IPS DF 4.7 (cell line): ENCODE results near the gene FNDC11.
A peak's percentile ranks its signal among the peaks of the same experiment; 100 is the strongest.

Experiments used
- DNase-seq: peaks from one replicate; pipeline ENCODE4 v3.0.0-alpha.2; 2013; ENCODE audit warnings: low spot score; ENCODE audit errors: extremely low read depth

FNDC11 gene

DNA sequence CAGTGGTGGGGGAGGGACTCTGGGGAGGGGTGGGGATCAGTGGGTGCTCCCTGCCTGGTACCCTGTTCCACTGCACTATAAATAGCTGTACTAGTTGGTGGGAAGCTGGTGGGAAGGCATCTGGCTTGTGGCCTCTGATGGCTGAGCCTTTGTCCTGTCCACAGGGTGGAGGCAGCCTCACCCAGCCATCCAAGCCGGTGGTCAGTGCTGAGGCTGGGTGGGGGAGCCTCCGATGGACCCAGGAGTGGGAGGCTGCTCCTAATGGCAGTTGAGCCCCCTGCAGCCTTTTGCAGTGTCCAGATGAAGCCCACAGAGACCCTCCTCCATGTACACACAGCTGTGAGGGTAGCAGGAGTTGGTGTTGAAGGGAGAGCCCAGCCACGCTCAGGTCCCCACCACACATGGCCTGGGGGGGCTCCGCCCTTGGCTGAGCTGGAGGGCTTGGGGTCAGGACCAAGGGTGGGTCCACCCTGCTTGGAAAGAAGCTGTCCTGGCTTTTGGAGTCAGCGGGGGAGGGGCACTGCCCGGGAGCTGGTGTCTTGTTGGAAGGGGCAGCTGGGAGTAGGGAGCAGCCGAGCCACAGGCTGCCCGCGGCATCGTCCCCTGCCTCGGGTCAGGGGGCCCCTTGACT, 30.9 kb upstream of the FNDC11 start:
- DNase-seq = no peak

DNA sequence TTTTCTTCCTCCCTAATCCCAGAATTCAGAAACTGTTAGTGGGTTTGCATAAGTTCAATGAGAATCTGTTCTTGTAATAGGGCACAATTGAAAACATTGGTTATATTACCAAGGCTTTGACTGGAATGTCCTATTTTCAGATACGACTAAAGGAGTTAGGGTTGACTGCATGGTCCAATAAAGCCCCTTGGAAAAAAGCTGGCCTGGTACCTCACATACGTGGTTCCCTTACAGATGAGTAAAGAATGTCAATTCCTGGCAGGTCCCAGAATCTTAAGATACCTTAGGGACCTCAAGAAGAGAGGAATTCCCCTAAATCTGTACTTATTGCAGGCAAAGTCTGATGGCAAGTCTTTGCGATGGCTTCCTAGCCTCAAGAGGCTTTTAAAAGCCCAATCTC, 28.8 kb upstream of the FNDC11 start:
- no peak for DNase-seq

- DNase-seq = no peak
Measured at GRCh38 chr20:63525971-63526370, 28.0 kb upstream of the FNDC11 start.

DNA sequence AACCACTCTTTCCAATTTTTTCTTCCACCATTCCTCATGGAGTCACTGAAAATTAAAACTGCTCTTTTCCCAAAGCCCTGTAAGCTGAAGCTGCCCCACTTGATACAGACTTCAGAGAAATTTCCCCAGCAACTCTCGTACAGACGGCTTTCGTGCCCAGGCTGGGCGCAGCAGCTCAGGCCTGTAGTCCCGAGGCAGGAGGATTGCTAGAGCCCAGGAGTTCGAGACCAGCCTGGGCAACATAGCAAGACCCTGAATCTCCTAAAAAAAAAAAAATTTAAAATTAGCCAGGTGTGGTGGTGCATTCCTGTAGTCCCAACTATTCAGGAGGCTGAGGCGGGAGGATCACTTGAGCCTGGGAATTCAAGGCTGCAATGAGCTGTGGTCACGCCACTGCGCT, 26.8 kb upstream of the FNDC11 start:
- DNase-seq = no peak

GRCh38 chr20:63529180-63529860, 24.6 kb upstream of the FNDC11 start:
- no peak for DNase-seq

DNA sequence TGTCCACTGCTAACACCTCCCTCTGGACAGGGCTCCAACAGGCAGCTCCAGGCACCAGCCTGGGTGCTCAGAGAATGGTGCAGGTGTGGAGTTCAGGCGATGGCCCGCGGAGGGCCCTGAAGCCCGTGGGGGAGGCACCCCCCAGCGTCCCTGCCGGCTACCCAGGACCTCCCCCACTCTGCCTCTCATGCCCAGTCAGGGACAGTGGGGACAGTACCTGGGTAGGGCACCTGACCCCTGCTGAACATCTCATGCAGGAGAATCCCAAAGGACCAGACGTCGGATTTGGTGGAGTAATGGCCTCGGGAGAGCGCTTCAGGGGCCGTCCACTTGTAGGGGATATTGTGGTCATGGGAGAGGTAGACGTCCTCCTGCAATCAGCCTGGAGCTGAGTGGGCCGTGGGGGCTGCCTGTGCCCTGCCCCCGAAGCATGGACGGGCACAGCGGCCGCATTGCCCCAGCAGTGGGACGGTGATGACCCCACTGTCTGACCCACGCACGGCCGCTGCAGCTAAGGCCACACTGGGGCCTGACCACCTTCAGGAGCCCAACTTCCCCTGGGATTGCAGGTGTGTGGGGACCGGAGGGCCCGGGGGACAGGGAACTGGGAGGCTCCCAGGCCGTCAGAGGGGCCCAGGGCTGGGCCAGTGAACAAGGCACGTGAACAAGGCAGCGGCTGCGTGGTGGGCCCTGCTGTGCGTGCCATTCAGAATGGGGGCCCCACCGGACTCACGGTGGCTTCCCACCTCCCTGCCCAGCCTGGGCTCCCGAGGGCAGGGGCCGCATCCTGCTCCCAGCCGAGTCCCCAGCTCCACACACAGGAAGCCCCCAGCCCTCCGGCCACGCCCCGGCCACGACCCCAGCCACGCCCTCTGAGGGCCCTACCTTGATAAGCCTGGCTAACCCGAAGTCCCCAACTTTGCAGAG, 23.8 kb upstream of the FNDC11 start:
- no peak for DNase-seq

- DNase-seq = no peak
Measured at GRCh38 chr20:63530788-63531160, 23.2 kb upstream of the FNDC11 start.

- no peak for DNase-seq
Measured at GRCh38 chr20:63531686-63532448, 22.1 kb upstream of the FNDC11 start.

DNA sequence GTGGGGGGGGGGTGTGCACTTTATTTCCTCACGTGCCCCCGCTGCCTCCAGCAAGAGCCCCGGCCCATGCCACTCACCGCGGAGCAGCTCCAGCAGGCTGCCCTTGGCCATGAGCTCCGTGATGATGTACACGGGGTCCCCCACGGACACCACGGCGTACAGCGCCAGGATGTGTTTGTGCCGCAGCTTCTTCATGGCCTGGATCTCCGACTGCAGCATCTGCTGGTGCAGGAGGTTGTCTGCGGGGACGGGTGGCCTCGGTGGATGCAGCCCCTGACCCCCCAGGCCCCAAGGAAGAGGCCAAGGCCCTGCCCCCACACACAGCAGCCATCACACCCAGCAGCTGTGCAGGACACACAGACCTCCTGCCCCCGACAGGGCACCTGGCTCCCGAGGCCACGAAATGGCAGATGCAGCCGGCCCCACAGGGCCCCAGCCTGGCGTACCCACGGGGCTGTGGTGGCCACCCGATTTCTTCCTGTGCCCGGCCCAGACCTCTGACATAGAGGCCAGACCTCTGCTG, 21.4 kb upstream of the FNDC11 start:
- DNase-seq = no peak

DNA sequence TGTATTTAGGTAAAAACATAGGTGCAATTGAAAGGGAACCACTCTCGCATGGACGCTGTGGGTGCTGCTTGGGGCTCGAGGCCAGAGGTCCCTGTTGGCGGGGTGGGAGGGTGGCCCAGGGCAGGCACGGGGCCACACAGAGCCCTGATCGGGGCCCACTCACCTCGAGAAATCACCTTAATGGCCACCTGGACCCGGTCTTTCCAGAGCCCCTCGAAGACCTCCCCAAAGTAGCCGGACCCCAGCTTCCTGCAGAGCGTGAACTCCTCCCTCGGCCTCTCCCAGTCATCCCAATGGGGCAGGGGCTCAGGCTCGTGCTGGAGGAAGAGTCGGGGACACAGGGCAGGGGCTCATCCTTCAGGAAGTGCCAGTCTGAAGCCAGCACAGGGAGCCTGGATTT, 20.6 kb upstream of the FNDC11 start:
- no peak for DNase-seq

DNA sequence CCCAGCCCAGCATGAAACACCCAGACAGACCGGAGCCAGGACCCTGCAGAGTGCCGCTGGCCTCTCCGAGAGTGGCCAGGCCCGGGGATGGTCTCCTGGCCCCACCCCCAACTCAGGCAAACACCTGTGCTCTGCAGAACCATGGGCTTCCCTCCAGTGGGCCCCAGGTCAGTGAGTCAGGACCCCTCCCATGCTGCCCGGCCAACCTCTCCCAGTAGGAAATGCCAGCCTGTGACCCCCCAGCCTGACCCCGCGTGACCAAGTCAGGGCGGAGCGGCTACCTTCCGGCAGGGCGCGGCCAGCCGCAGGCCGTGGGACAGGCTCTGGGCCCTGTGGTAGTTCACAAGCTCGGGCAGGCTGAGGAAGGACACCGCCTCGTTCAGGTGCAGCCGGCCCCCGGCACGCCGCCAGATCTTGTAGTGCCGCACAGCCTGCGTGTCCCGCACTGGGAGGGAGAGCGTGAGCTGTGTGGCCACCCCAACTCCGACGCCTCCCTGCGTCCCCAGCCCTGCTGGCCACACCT, 20.0 kb upstream of the FNDC11 start:
- no peak for DNase-seq

GRCh38 chr20:63534427-63534830, 19.5 kb upstream of the FNDC11 start:
- DNase-seq = no peak

- DNase-seq = no peak
Measured at GRCh38 chr20:63534831-63535651, 18.9 kb upstream of the FNDC11 start.

GRCh38 chr20:63536241-63536977, 17.6 kb upstream of the FNDC11 start:
- no peak for DNase-seq

- no peak for DNase-seq
Measured at GRCh38 chr20:63536997-63537524, 16.9 kb upstream of the FNDC11 start, which contains the start of gene PTK6. TSS of gene PTK6 (minus strand) at chr20:63537376. CDS start at chr20:63537314, 62 bp downstream.

DNA sequence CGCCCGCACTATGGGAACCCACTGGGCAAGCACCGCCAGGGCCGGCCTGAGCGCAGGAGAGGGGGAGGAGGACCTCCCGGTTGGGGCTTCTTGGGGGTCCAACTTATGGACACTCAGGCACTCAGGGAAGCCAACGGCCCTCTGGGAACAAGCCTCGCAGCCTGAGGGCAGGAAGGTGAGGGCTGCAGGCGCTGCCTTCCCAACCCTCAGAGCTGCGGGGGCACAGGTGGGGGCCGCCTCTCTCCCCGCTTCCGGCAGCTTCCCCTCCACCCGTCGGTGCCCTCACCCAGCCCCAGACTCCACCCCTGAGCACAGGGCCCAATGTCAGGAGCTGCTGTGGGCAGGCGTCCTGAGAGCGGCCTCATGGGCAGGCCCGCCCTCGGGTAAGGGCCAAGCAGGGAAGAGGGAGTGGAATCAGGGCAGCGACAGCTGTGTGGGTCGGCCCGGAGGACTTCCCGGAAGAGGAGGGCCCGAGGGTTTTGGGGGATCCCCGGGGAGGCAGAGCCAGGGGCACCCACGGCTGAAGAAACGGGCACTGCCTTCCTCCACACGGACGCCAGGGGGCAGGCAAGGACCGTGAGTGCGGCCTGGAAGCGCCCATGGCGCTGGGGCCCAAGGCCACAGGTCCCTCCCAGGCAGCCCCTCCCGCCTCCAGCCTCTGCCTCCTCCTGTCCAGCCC, 16.3 kb upstream of the FNDC11 start:
- DNase-seq = peak; percentile 58

DNA sequence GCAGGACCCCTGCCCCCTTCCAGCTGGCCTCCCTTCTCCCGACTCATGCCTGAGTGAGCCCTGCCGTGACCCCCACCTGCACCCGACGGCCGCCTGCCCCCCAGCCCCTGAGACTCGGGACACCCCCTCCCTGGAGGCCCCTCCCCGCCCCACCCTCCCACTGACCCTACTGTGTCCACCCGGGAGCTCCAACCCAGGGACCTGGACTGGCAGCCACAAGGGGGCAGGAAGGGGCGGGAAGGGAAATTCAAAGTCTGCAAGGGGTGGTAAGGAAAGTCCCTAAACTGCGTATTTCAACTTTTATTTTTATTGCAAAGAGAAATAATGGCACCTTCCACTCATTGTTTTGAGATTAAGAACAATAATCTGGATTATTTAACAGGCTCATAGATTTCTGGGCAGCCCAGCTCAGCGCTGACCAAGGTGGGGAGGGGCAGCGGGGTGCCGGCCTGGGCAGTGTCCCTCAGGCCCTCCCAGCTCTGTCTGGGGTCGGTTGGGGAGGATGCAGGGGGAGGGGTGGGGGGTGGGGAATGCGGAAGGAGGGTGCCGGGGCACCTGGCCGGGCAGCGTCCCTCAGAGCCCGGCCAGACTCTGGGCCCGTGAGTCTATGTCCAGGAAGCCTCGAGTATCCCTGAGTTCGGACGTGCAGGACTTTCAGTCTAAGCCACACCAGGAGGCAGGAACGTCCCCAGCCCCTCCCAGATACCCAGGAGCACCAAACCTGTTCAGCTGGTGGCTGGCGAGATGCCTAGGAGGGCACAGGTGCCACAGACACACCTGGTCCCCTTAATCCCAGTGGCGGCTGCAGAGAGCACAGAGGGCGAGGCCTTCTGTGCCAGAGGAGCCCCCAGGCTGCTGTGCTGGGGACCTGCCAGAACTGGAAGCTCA, 15.5 kb upstream of the FNDC11 start:
- DNase-seq = no peak

GRCh38 chr20:63539092-63539430, 14.9 kb upstream of the FNDC11 start:
- DNase-seq = no peak
